ENCODE measurements around the gene C19orf38.

DNA sequence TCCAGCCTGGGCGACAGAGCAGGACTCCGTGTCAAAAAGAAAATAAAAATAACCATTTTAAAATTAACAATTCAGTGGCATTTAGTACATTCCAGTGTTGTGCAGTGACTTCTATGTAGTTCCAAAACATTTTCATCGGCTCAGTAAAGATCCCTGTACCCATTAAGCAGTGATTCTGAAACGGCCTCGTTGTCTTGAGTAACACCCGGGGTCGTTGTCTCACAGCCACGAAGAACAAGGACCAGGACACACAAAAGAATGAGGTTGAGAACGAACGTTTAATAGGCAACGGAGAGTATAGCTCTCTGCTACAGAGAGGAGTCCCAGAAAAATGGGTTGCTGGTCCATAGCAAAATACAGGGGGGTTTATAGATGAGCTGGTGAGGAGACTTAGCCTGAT lies 9.8 kb upstream of the C19orf38 start:
- TF ChIP-seq CTCF (IDR thresholded peaks at IDR 0.05) (no peak), NR3C1 (IDR thresholded peaks at IDR 0.05) (no peak), RCOR1 (IDR thresholded peaks at IDR 0.05; ENCODE audit: low read depth, low read length) (no peak), HOXA7 (CRISPR knock-in tag; IDR thresholded peaks at IDR 0.05) (no peak), POLR2A (IDR thresholded peaks at IDR 0.05; ENCODE audit: low read length) (no peak), NFE2L2 (conservative IDR thresholded peaks at IDR 0.05; ENCODE audit: low read length) (no peak), EP300 (IDR thresholded peaks at IDR 0.05) (no peak), CEBPB (IDR thresholded peaks at IDR 0.05) (no peak), KDM1A (IDR thresholded peaks at IDR 0.05; ENCODE audit: low read depth) (no peak), BHLHE40 (IDR thresholded peaks at IDR 0.05; ENCODE audit: low read depth, low read length) (no peak), TP53 (CRISPR knock-in tag; IDR thresholded peaks at IDR 0.05) (no peak)
- TF ChIP-seq, protein P1, sequence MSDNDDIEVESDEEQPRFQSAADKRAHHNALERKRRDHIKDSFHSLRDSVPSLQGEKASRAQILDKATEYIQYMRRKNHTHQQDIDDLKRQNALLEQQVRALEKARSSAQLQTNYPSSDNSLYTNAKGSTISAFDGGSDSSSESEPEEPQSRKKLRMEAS (IDR thresholded peaks at IDR 0.05) = no peak
- TF ChIP-seq, protein P2, sequence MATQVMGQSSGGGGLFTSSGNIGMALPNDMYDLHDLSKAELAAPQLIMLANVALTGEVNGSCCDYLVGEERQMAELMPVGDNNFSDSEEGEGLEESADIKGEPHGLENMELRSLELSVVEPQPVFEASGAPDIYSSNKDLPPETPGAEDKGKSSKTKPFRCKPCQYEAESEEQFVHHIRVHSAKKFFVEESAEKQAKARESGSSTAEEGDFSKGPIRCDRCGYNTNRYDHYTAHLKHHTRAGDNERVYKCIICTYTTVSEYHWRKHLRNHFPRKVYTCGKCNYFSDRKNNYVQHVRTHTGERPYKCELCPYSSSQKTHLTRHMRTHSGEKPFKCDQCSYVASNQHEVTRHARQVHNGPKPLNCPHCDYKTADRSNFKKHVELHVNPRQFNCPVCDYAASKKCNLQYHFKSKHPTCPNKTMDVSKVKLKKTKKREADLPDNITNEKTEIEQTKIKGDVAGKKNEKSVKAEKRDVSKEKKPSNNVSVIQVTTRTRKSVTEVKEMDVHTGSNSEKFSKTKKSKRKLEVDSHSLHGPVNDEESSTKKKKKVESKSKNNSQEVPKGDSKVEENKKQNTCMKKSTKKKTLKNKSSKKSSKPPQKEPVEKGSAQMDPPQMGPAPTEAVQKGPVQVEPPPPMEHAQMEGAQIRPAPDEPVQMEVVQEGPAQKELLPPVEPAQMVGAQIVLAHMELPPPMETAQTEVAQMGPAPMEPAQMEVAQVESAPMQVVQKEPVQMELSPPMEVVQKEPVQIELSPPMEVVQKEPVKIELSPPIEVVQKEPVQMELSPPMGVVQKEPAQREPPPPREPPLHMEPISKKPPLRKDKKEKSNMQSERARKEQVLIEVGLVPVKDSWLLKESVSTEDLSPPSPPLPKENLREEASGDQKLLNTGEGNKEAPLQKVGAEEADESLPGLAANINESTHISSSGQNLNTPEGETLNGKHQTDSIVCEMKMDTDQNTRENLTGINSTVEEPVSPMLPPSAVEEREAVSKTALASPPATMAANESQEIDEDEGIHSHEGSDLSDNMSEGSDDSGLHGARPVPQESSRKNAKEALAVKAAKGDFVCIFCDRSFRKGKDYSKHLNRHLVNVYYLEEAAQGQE (IDR thresholded peaks at IDR 0.05) = no peak
